HEK293T (cell line): Measurements from ENCODE around the gene CLSTN1.

Source experiments
- CTCF ChIA-PET: fragments of 350-600 bp; formaldehyde crosslinking; extraction: SDS; loops from one replicate; lab custom pipeline; 2021; ENCODE audit warnings: antibody characterized with exemption, inconsistent platforms; lab: Yijun Ruan, JAX
- POLR2A ChIA-PET: fragments of 350-600 bp; formaldehyde crosslinking; extraction: SDS; loops from one replicate; lab custom pipeline; 2020; ENCODE audit warnings: antibody characterized with exemption, inconsistent platforms; lab: Yijun Ruan, JAX
- DNase-seq: peaks from one replicate; pipeline ENCODE4 v3.0.0; 2012; ENCODE audit warnings: mixed read lengths; ENCODE audit errors: extremely low spot score
- ARNT ChIP-seq: fragments of 450-650 bp; IDR thresholded peaks from 2 replicates; pipeline ENCODE4 v1.6.1; 2017; ENCODE audit warnings: mild to moderate bottlenecking
- BHLHE40 ChIP-seq: fragments of 450-650 bp; IDR thresholded peaks from 2 replicates; pipeline ENCODE4 v1.6.1; 2016; ENCODE audit warnings: mild to moderate bottlenecking, moderate library complexity, borderline replicate concordance
- CTBP1 ChIP-seq: fragments of 450-650 bp; IDR thresholded peaks from 2 replicates; pipeline ENCODE4 v1.6.1; 2016; ENCODE audit warnings: borderline replicate concordance
- ELF4 ChIP-seq: fragments of 450-650 bp; IDR thresholded peaks from 2 replicates; pipeline ENCODE4 v1.6.1; 2017; ENCODE audit warnings: antibody characterized with exemption
- FOXA1 ChIP-seq: fragments of 450-650 bp; IDR thresholded peaks from 2 replicates; pipeline ENCODE4 v1.6.1; 2016; ENCODE audit warnings: mild to moderate bottlenecking
- FOXK2 ChIP-seq: fragments of 450-650 bp; IDR thresholded peaks from 2 replicates; pipeline ENCODE4 v1.6.1; 2016; ENCODE audit warnings: mild to moderate bottlenecking
- FOXM1 ChIP-seq: fragments of 450-650 bp; IDR thresholded peaks from 2 replicates; pipeline ENCODE4 v1.6.1; 2017; ENCODE audit warnings: mild to moderate bottlenecking, borderline replicate concordance
- HDGF ChIP-seq: fragments of 450-650 bp; IDR thresholded peaks from 2 replicates; pipeline ENCODE4 v1.6.1; 2017; ENCODE audit warnings: antibody characterized with exemption, borderline replicate concordance
- L3MBTL2 ChIP-seq: fragments of 450-650 bp; conservative IDR thresholded peaks from 2 replicates; pipeline ENCODE4 v1.6.1; 2016; ENCODE audit warnings: mild to moderate bottlenecking
- LEF1 ChIP-seq: fragments of 450-650 bp; IDR thresholded peaks from 2 replicates; pipeline ENCODE4 v1.6.1; 2017; ENCODE audit warnings: mild to moderate bottlenecking, borderline replicate concordance
- NFRKB ChIP-seq: fragments of 450-650 bp; IDR thresholded peaks from 2 replicates; pipeline ENCODE4 v1.6.1; 2016; ENCODE audit warnings: mild to moderate bottlenecking, moderate library complexity
- PKNOX1 ChIP-seq: fragments of 450-650 bp; IDR thresholded peaks from 2 replicates; pipeline ENCODE4 v1.6.1; 2016
- SP1 ChIP-seq: fragments of 450-650 bp; IDR thresholded peaks from 2 replicates; pipeline ENCODE4 v1.6.1; 2017
- SUZ12 ChIP-seq: fragments of 450-650 bp; IDR thresholded peaks from 2 replicates; pipeline ENCODE4 v1.6.1; 2016; ENCODE audit warnings: mild to moderate bottlenecking
- TARDBP ChIP-seq: fragments of 450-650 bp; IDR thresholded peaks from 2 replicates; pipeline ENCODE4 v1.6.1; 2016
- ZNF384 ChIP-seq: fragments of 450-650 bp; IDR thresholded peaks from 2 replicates; pipeline ENCODE4 v1.6.1; 2016

Gene CLSTN1

GRCh38 chr1:9733160-9733789 lies 90.5 kb downstream of the CLSTN1 start:
- ChIA-PET CTCF (no interaction called here), POLR2A (no interaction called here)
- DNase-seq = no peak
- TF ChIP-seq SP1 (no peak), NFRKB (no peak), CTBP1 (no peak), BHLHE40 (no peak), TARDBP (no peak)

GRCh38 chr1:9732123-9732971 lies 91.4 kb downstream of the CLSTN1 start:
- ChIA-PET CTCF (no interaction called here), POLR2A (no interaction called here)
- no peak for TF ChIP-seq FOXA1
- TF ChIP-seq TARDBP = no peak
- TF ChIP-seq LEF1 = no peak
- TF ChIP-seq L3MBTL2 = no peak
- TF ChIP-seq SUZ12 = no peak
- no peak for TF ChIP-seq SP1
- no peak for TF ChIP-seq FOXK2
- TF ChIP-seq ARNT = no peak
- no peak for TF ChIP-seq ZNF384
- TF ChIP-seq HDGF = no peak
- no peak for TF ChIP-seq NFRKB
- no peak for TF ChIP-seq BHLHE40
- DNase-seq = no peak

GRCh38 chr1:9731561-9731960 lies 92.2 kb downstream of the CLSTN1 start:
- POLR2A ChIA-PET = no interaction called here
- TF ChIP-seq NFRKB (no peak), HDGF (no peak), CTBP1 (no peak), SP1 (no peak), ZNF384 (no peak), ARNT (no peak), ELF4 (no peak)
- CTCF ChIA-PET = no interaction called here
- DNase-seq = no peak

GRCh38 chr1:9731051-9731537 lies 92.7 kb downstream of the CLSTN1 start:
- no peak for DNase-seq
- CTCF ChIA-PET = no interaction called here
- TF ChIP-seq ELF4 (no peak), FOXA1 (no peak), SP1 (no peak), ZNF384 (no peak)
- POLR2A ChIA-PET = no interaction called here

- TF ChIP-seq ELF4 (no peak), PKNOX1 (no peak), HDGF (no peak), ZNF384 (no peak), FOXK2 (no peak), ARNT (no peak), BHLHE40 (no peak), NFRKB (no peak), FOXM1 (no peak), FOXA1 (no peak), SP1 (no peak), L3MBTL2 (no peak), TARDBP (no peak), LEF1 (no peak)
- CTCF ChIA-PET = no interaction called here
- DNase-seq = no peak
- POLR2A ChIA-PET = no interaction called here
Observed at GRCh38 chr1:9730096-9730901, 93.5 kb downstream of the CLSTN1 start.

GRCh38 chr1:9729523-9729922 lies 94.2 kb downstream of the CLSTN1 start:
- TF ChIP-seq TARDBP = no peak
- TF ChIP-seq ARNT = no peak
- no peak for TF ChIP-seq PKNOX1
- no peak for TF ChIP-seq SP1
- TF ChIP-seq BHLHE40 = no peak
- TF ChIP-seq NFRKB = no peak
- no peak for TF ChIP-seq ELF4
- TF ChIP-seq FOXA1 = no peak
- no peak for TF ChIP-seq HDGF
- TF ChIP-seq FOXK2 = no peak
- no peak for TF ChIP-seq CTBP1
- no peak for TF ChIP-seq ZNF384
- no peak for TF ChIP-seq L3MBTL2
- TF ChIP-seq SUZ12 = no peak
- no peak for TF ChIP-seq LEF1
- TF ChIP-seq FOXM1 = no peak
- ChIA-PET POLR2A (no interaction called here), CTCF (no interaction called here)
- DNase-seq = no peak
